Lower leg skin (tissue), 3 donors: ENCODE data around the gene SPAG17.

Experiments
- CTCF ChIP-seq, 3 donors: fragments of 450-650 bp; IDR thresholded peaks; one replicate each; pipeline ENCODE4 v1.5.1; 2016; ENCODE audit warnings: antibody characterized with exemption in 3 of 3, mild to moderate bottlenecking in 3 of 3, moderate library complexity in 2 of 3
- POLR2A ChIP-seq, 2 donors: fragments of 450-650 bp; IDR thresholded peaks; one replicate each; pipeline ENCODE4 v1.6.1; 2016 to 2017; ENCODE audit warnings: antibody characterized with exemption in 2 of 2, mild to moderate bottlenecking in 1 of 2, moderate library complexity in 1 of 2

DNA sequence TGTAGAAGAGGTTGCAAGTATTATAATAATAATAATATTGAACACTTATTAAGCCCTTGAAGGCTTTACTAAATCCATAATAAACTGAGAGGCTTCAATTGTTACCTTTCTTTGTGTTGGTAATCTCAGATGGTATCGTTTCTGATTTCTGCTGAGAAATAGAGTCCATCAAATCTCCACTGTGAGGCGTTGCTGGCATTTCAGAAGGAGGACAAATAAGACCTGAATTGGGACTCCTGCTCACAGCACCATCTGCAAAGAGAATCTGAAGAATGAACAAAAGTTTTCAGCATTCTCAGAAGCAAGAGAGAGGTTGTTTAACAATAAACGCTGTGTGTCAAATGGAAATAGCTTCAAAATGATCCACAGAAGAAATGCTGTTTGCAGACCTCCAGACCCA, 161.8 kb downstream of the SPAG17 start:
- no peak for TF ChIP-seq CTCF (IDR thresholded peaks at IDR 0.05)
- TF ChIP-seq POLR2A (IDR thresholded peaks at IDR 0.05), result no peak
